Suprapubic skin (tissue), 4 donors: ENCODE measurements around the gene MTMR2.

ENCODE experiments used
- EP300 ChIP-seq: sonication (generic); formaldehyde crosslinking; IDR thresholded peaks from one replicate; pipeline ENCODE4 v1.6.1; 2017; ENCODE audit warnings: antibody characterized with exemption
- POLR2A ChIP-seq, 2 donors: fragments of 450-650 bp; IDR thresholded peaks; one replicate each; pipeline ENCODE4 v1.6.1; 2017; ENCODE audit warnings: antibody characterized with exemption in 2 of 2, mild to moderate bottlenecking in 2 of 2, moderate library complexity in 2 of 2
- POLR2AphosphoS5 ChIP-seq, 3 donors: sonication (generic); formaldehyde crosslinking; IDR thresholded peaks; one replicate each; pipeline ENCODE4 v1.6.1; 2017; ENCODE audit warnings: antibody characterized with exemption in 3 of 3
- TF ChIP-seq, protein P1 (sequence below), 2 donors: fragments of 200-600 bp in 1 of 2; fragments of 450-650 bp in 1 of 2; sonication (generic) in 1 of 2; IDR thresholded peaks; one replicate each; pipeline ENCODE4 v1.5.1; 2016 to 2019; ENCODE audit warnings: antibody characterized with exemption in 2 of 2, mild to moderate bottlenecking in 1 of 2, moderate library complexity in 1 of 2

GRCh38 chr11:95853862-95854261, 70.0 kb downstream of the MTMR2 start:
- TF ChIP-seq POLR2A (IDR thresholded peaks at IDR 0.05) (no peak), POLR2AphosphoS5 (IDR thresholded peaks at IDR 0.05) (no peak), EP300 (no peak)
- TF ChIP-seq, protein P1, sequence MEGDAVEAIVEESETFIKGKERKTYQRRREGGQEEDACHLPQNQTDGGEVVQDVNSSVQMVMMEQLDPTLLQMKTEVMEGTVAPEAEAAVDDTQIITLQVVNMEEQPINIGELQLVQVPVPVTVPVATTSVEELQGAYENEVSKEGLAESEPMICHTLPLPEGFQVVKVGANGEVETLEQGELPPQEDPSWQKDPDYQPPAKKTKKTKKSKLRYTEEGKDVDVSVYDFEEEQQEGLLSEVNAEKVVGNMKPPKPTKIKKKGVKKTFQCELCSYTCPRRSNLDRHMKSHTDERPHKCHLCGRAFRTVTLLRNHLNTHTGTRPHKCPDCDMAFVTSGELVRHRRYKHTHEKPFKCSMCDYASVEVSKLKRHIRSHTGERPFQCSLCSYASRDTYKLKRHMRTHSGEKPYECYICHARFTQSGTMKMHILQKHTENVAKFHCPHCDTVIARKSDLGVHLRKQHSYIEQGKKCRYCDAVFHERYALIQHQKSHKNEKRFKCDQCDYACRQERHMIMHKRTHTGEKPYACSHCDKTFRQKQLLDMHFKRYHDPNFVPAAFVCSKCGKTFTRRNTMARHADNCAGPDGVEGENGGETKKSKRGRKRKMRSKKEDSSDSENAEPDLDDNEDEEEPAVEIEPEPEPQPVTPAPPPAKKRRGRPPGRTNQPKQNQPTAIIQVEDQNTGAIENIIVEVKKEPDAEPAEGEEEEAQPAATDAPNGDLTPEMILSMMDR (IDR thresholded peaks at IDR 0.05), result no peak
